ENCODE results near the gene ELSPBP1.

The ELSPBP1 gene

DNA sequence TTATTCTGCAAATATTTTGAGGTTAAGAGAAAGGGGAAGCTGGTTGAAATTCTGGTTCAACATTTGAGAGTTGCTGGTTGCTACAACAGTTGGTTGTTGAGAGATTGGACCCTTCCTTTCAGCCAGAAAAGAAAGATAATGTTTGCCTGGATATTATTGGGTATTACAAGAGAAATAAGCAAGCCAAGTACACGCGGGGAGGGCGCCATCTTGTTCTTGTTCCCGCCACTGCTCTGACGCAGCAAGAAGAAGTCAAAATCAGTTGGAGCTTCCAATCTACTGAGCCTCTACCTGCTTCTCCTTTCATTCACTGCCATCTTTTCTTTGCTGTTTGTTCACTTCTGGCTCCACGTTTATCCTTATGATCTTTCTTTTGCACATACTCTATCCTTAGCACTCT lies 20.9 kb upstream of the ELSPBP1 start:
- TF ChIP-seq CTCF (IDR thresholded peaks at IDR 0.05; ENCODE audit: low read length) (no peak), EZH2phosphoT487 (IDR thresholded peaks at IDR 0.05; ENCODE audit: low read length) (no peak), EZH2 (optimal IDR thresholded peaks at IDR 0.05; ENCODE audit: low read depth, low read length) (no peak)
- Histone ChIP-seq H3K4me1 (ENCODE audit: low read length) (no peaks in the 10 kb centered on the region), H3K27me3 (replicated peaks; ENCODE audit: insufficient read depth, low read length) (peaks cover 87% of the 10 kb centered on the region), H3K27ac (ENCODE audit: low read length) (no peak overlapping the region), H3K9me3 (replicated peaks; ENCODE audit: insufficient read depth, low read length) (no peaks in the 10 kb centered on the region), H3K9ac (ENCODE audit: low read length) (no peak overlapping the region), H2AFZ (ENCODE audit: low read length) (no peak overlapping the region), H3K4me3 (ENCODE audit: low read length) (no peak overlapping the region), H3K4me2 (ENCODE audit: low read depth, low read length) (no peak overlapping the region), H3K79me2 (ENCODE audit: low read length) (no peaks in the 10 kb centered on the region), H4K20me1 (ENCODE audit: insufficient read depth, low read length) (no peaks in the 10 kb centered on the region), H3K9me2 (replicated peaks; ENCODE audit: insufficient read depth, low read length) (no peaks in the 10 kb centered on the region), H3F3A (ENCODE audit: insufficient read depth, low read length) (no peaks in the 10 kb centered on the region), H3K36me3 (replicated peaks; ENCODE audit: insufficient read depth, low read length) (no peaks in the 10 kb centered on the region)
- no peak for DNase-seq

- Histone ChIP-seq H3K27ac (ENCODE audit: low read length) (no peak overlapping the region), H3K4me3 (ENCODE audit: low read length) (no peak overlapping the region), H3K36me3 (replicated peaks; ENCODE audit: insufficient read depth, low read length) (no peaks in the 10 kb centered on the region), H2AFZ (ENCODE audit: low read length) (no peak overlapping the region), H3K27me3 (replicated peaks; ENCODE audit: insufficient read depth, low read length) (peaks cover 89% of the 10 kb centered on the region), H4K20me1 (ENCODE audit: insufficient read depth, low read length) (no peaks in the 10 kb centered on the region), H3K79me2 (ENCODE audit: low read length) (no peaks in the 10 kb centered on the region), H3K9ac (ENCODE audit: low read length) (no peak overlapping the region), H3K9me2 (replicated peaks; ENCODE audit: insufficient read depth, low read length) (no peaks in the 10 kb centered on the region), H3K4me1 (ENCODE audit: low read length) (no peaks in the 10 kb centered on the region), H3K9me3 (replicated peaks; ENCODE audit: insufficient read depth, low read length) (no peaks in the 10 kb centered on the region), H3K4me2 (ENCODE audit: low read depth, low read length) (no peak overlapping the region), H3F3A (ENCODE audit: insufficient read depth, low read length) (no peaks in the 10 kb centered on the region)
- DNase-seq = no peak
- TF ChIP-seq EZH2 (optimal IDR thresholded peaks at IDR 0.05; ENCODE audit: low read depth, low read length) (no peak), EZH2phosphoT487 (IDR thresholded peaks at IDR 0.05; ENCODE audit: low read length) (no peak), CTCF (IDR thresholded peaks at IDR 0.05; ENCODE audit: low read length) (no peak)
These were observed 3.1 kb upstream of the ELSPBP1 start for GRCh38 chr19:47991191-47991808.

GRCh38 chr19:47992070-47992469 lies 2.4 kb upstream of the ELSPBP1 start, which contains the start of gene BSPH1:
Gene BSPH1 (minus strand): TSS chr19:47992170. CDS start chr19:47992081, 89 bp downstream.
- H3K36me3 ChIP-seq (replicated peaks; ENCODE audit: insufficient read depth, low read length) = no peaks in the 10 kb centered on the region
- no peak for DNase-seq
- no peak within 1 kb of the TSS for H3K4me3 ChIP-seq (ENCODE audit: low read length)
- H3K4me2 ChIP-seq (ENCODE audit: low read depth, low read length) = no peak within 1 kb of the TSS
- H3K27me3 ChIP-seq (replicated peaks; ENCODE audit: insufficient read depth, low read length) = peaks cover 91% of the 10 kb centered on the region
- no peak within 1 kb of the TSS for H2AFZ ChIP-seq (ENCODE audit: low read length)
- H3K27ac ChIP-seq (ENCODE audit: low read length) = no peak within 1 kb of the TSS
- no peaks in the 10 kb centered on the region for H3K4me1 ChIP-seq (ENCODE audit: low read length)
- H4K20me1 ChIP-seq (ENCODE audit: insufficient read depth, low read length) = no peaks in the 10 kb centered on the region
- TF ChIP-seq EZH2 (optimal IDR thresholded peaks at IDR 0.05; ENCODE audit: low read depth, low read length) (no peak), EZH2phosphoT487 (IDR thresholded peaks at IDR 0.05; ENCODE audit: low read length) (no peak), CTCF (IDR thresholded peaks at IDR 0.05; ENCODE audit: low read length) (no peak)
- no peaks in the 10 kb centered on the region for H3K9me3 ChIP-seq (replicated peaks; ENCODE audit: insufficient read depth, low read length)
- H3K9ac ChIP-seq (ENCODE audit: low read length) = no peak within 1 kb of the TSS
- no peaks in the 10 kb centered on the region for H3K79me2 ChIP-seq (ENCODE audit: low read length)
- no peaks in the 10 kb centered on the region for H3K9me2 ChIP-seq (replicated peaks; ENCODE audit: insufficient read depth, low read length)
- H3F3A ChIP-seq (ENCODE audit: insufficient read depth, low read length) = no peaks in the 10 kb centered on the region

Data from MM.1S (cell line).